Activated CD8-positive, alpha-beta T cell treated with anti-CD3 and anti-CD28 coated beads for 36 hours (primary cell): ENCODE results near the gene APBA3. TPM values are rescaled to one million over a fixed set of nuclear protein-coding genes. Genes with fewer than 3 reads are reported as not detected.

ENCODE experiments used
- ATAC-seq: fragments of 200-7000 bp; cut with Tn5 transposase; one replicate; pipeline ENCODE4 v1.10.0; 2021; ENCODE audit warnings: mild to moderate bottlenecking, moderate library complexity
- CTCF ChIA-PET: fragments of 350-600 bp; sonication (Branson Sonifier 250); formaldehyde crosslinking; loops from one replicate; lab custom pipeline; 2021; ENCODE audit warnings: antibody characterized with exemption; lab: Charles Lee
- POLR2A ChIA-PET: fragments of 350-600 bp; sonication (Branson Sonifier 250); formaldehyde crosslinking; loops from one replicate; lab custom pipeline; 2021; ENCODE audit warnings: antibody characterized with exemption; lab: Charles Lee
- DNase-seq: peaks from one replicate; pipeline ENCODE4 v3.0.0-alpha.2; 2020
- H3K27ac Mint-ChIP-seq: one replicate; pipeline ENCODE4 v1.8.0; 2021; ENCODE audit warnings: mild to moderate bottlenecking, mixed read lengths
- H3K27me3 Mint-ChIP-seq: one replicate; pipeline ENCODE4 v1.8.0; 2021; ENCODE audit warnings: mixed read lengths
- H3K36me3 Mint-ChIP-seq: one replicate; pipeline ENCODE4 v1.8.0; 2021; ENCODE audit warnings: low read depth, mixed read lengths
- H3K4me1 Mint-ChIP-seq: one replicate; pipeline ENCODE4 v1.8.0; 2021; ENCODE audit warnings: low read depth, mixed read lengths
- H3K4me3 Mint-ChIP-seq: one replicate; pipeline ENCODE4 v1.8.0; 2021; ENCODE audit warnings: mild to moderate bottlenecking, moderate library complexity, mixed read lengths
- H3K9me3 Mint-ChIP-seq: one replicate; pipeline ENCODE4 v1.8.0; 2021; ENCODE audit warnings: mixed read lengths
- intact Hi-C: fragments of 100-400 bp; cut with micrococcal nuclease; formaldehyde crosslinking; loops from one replicate; pipeline ENCODE4 v1.10.0; 2022
- total RNA-seq, 2 experiments: library from RNA; stranded (reverse); gene quantifications; one replicate each; pipeline ENCODE4 v1.2.3, GENCODE V29; 2021
- TF ChIP-seq, protein P1 (sequence below): fragments of 200-600 bp; IDR thresholded peaks from one replicate; pipeline ENCODE4 v1.8.0; 2022; ENCODE audit warnings: antibody characterized with exemption, mild to moderate bottlenecking

APBA3 gene
- total RNA-seq, 2 experiments from 2014 or later: 28.0 to 29.1 TPM

DNA sequence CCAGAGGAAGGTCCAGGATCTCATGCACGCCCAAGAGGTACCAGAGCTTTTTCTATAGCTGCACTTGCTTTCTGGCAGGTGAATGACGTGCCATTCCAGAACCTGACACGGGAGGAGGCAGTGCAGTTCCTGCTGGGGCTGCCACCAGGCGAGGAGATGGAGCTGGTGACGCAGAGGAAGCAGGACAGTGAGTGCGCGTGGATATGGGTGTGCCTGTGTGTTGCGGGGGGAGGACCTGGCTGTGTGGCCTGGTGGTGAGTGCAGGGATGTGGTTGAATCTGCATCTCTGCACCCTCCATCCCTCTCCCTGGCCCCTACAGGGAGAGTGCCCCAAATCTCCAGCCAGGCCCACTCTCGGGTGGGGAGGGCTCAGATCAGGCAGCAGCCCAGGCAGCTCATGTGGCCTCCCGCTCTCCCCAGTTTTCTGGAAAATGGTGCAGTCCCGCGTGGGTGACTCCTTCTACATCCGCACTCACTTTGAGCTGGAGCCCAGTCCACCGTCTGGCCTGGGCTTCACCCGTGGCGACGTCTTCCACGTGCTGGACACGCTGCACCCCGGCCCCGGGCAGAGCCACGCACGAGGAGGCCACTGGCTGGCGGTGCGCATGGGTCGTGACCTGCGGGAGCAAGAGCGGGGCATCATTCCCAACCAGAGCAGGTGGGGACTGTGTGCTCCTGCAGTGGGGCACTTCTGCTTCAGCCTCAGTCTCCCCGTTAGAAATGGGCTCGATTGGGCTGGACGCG is 22.8 kb downstream of the APBA3 start:
- CTCF ChIA-PET: no interaction called here
- intact Hi-C loops: no loop called here
- H3K27me3 Mint-ChIP-seq: no peaks in the 10 kb centered on the region
- TF ChIP-seq, protein P1, sequence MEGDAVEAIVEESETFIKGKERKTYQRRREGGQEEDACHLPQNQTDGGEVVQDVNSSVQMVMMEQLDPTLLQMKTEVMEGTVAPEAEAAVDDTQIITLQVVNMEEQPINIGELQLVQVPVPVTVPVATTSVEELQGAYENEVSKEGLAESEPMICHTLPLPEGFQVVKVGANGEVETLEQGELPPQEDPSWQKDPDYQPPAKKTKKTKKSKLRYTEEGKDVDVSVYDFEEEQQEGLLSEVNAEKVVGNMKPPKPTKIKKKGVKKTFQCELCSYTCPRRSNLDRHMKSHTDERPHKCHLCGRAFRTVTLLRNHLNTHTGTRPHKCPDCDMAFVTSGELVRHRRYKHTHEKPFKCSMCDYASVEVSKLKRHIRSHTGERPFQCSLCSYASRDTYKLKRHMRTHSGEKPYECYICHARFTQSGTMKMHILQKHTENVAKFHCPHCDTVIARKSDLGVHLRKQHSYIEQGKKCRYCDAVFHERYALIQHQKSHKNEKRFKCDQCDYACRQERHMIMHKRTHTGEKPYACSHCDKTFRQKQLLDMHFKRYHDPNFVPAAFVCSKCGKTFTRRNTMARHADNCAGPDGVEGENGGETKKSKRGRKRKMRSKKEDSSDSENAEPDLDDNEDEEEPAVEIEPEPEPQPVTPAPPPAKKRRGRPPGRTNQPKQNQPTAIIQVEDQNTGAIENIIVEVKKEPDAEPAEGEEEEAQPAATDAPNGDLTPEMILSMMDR: no peak
- no peak overlapping the region for H3K4me3 Mint-ChIP-seq
- H3K36me3 Mint-ChIP-seq: no peaks in the 10 kb centered on the region
- H3K4me1 Mint-ChIP-seq: peaks cover 3% of the 10 kb centered on the region
- H3K9me3 Mint-ChIP-seq: no peaks in the 10 kb centered on the region
- DNase-seq (no peak), ATAC-seq (no peak)
- POLR2A ChIA-PET: interaction anchor here (0.7 kb wide), 1 partner anchor 91 kb away, joined by 3 read pairs; no protein-coding TSS in a partner anchor
- no peak overlapping the region for H3K27ac Mint-ChIP-seq

DNA sequence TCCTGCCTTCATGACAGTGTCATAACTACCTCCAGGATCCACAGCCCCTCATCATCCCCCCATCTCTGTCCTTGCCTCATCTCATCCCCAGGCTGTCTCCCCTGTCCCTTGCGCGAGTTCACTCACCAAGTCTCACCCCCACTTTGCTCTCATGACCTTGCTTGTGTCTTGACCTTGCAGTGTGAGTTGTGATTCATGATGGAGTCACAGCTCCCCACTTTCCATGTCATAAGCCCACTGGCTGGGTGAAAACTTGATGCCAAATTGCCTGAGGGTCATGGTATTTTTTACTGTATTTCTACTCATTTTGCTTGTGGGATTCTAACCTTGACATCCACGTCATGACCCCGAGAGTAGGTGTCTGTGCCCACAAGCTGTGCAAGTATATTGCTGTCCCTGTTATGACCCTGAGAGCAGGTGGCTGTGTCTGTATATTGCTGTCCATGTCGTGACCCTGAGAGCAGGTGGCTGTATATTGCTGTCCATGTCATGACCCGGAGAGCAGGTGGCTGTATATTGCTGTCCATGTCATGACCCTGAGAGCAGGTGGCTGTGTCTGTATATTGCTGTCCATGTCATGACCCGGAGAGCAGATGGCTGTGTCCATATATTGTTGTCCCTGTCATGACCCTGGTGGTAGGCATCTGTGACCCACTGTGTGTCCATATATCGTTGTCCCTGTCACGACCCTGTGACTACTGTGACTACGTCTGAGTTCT is 23.8 kb downstream of the APBA3 start:
- DNase-seq: no peak
- H3K36me3 Mint-ChIP-seq: no peaks in the 10 kb centered on the region
- H3K9me3 Mint-ChIP-seq: no peaks in the 10 kb centered on the region
- TF ChIP-seq, protein P1: no peak
- CTCF ChIA-PET: no interaction called here
- POLR2A ChIA-PET: interaction anchor here (0.7 kb wide), 1 partner anchor 92 kb away, joined by 3 read pairs; no protein-coding TSS in a partner anchor
- no peak overlapping the region for H3K27ac Mint-ChIP-seq
- no peak for ATAC-seq
- intact Hi-C loops: no loop called here
- H3K27me3 Mint-ChIP-seq: no peaks in the 10 kb centered on the region
- no peak overlapping the region for H3K4me3 Mint-ChIP-seq
- peaks cover 3% of the 10 kb centered on the region for H3K4me1 Mint-ChIP-seq

DNA sequence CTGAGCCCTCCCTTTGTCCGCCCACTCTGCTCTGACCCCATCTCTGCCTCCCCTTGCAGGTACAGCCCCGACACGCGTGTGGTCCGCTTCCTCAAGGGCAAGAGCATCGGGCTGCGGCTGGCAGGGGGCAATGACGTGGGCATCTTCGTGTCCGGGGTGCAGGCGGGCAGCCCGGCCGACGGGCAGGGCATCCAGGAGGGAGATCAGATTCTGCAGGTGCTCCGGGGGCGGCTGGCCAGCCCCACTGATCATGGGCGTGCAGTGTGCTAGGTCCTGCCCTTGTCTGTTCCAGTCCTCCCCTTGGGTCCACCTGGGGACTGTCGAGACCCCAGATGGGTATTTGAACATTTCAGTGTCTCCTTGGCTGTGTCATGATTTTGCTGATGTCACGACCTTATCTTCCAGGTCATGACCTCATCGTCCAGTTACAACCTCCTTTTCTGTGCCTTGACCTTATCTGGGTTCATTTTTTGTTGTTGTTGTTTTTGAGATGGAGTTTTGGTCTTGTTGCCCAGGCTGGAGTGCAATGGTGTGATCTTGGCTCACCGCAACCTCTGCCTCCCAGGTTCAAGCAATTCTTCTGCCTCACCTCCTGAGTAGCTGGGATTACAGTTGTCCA is 25.3 kb downstream of the APBA3 start:
- Mint-ChIP-seq H3K27ac (no peak overlapping the region), H3K27me3 (no peaks in the 10 kb centered on the region), H3K4me3 (no peak overlapping the region), H3K4me1 (peaks cover 3% of the 10 kb centered on the region), H3K9me3 (no peaks in the 10 kb centered on the region), H3K36me3 (no peaks in the 10 kb centered on the region)
- POLR2A ChIA-PET: no interaction called here
- TF ChIP-seq, protein P1: no peak
- intact Hi-C loops: no loop called here
- no peak for DNase-seq
- CTCF ChIA-PET: no interaction called here
- no peak for ATAC-seq

DNA sequence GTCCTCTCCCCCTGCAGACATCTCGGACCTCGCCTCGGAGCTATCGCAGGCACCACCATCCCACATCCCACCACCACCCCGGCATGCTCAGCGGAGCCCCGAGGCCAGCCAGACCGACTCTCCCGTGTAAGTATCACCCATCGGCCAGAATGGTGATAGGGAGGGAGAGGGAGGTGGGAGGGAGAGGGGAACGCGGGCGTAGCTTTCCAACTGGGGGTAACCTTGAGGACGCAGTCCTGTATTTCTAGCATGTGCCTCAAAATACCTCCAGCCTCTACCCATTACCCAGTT is 27.2 kb downstream of the APBA3 start:
- Mint-ChIP-seq H3K9me3 (no peaks in the 10 kb centered on the region), H3K27me3 (no peaks in the 10 kb centered on the region), H3K27ac (no peak overlapping the region), H3K4me1 (no peaks in the 10 kb centered on the region), H3K36me3 (no peaks in the 10 kb centered on the region), H3K4me3 (no peak overlapping the region)
- ChIA-PET POLR2A (no interaction called here), CTCF (interaction anchor here (0.8 to 1.2 kb wide), 2 partner anchors 12 to 88 kb away, joined by 3 read pairs; no protein-coding TSS in a partner anchor)
- TF ChIP-seq, protein P1: no peak
- intact Hi-C loops: no loop called here
- DNase-seq (no peak), ATAC-seq (no peak)
